Gastrocnemius medialis (tissue), 4 donors: ENCODE measurements around the gene SLC39A8.

ENCODE experiments used
- CTCF ChIP-seq, 5 experiments: fragments of 450-650 bp in 3 of 5; fragments of 200-600 bp in 2 of 5; sonication (generic) in 2 of 5; IDR thresholded peaks in 4 of 5; conservative IDR thresholded peaks in 1 of 5; 1 replicate in 4 of 5; 2 replicates in 1 of 5; pipeline ENCODE4 v1.5.1; 2016 to 2019; ENCODE audit warnings: antibody characterized with exemption in 5 of 5, mild to moderate bottlenecking in 3 of 5, moderate library complexity in 3 of 5
- POLR2A ChIP-seq, 2 donors: fragments of 450-650 bp; IDR thresholded peaks; one replicate each; pipeline ENCODE4 v1.6.1; 2017; ENCODE audit warnings: antibody characterized with exemption in 2 of 2, mild to moderate bottlenecking in 2 of 2, moderate library complexity in 2 of 2

- TF ChIP-seq CTCF (IDR thresholded peaks at IDR 0.05 in 4 of 5, conservative IDR thresholded peaks at IDR 0.05 in 1 of 5) (no peak), POLR2A (IDR thresholded peaks at IDR 0.05) (no peak)
Measured at GRCh38 chr4:102263024-102263787, 82.1 kb downstream of the SLC39A8 start.
